Measurements from ENCODE around the gene GRIN3A. TPM values are rescaled to one million over a fixed set of nuclear protein-coding genes. Genes with fewer than 3 reads are reported as not detected.
A peak's percentile ranks its signal among the peaks of the same experiment; 100 is the strongest.

Gene GRIN3A
- total RNA-seq, 1 donor from 2014 or later, result 0.30 TPM

GRCh38 chr9:101567725-101568350, 170.6 kb downstream of the GRIN3A start:
- no peak for TF ChIP-seq CTCF (IDR thresholded peaks at IDR 0.05)
- Mint-ChIP-seq H3K27me3 (ENCODE audit: unreplicated experiment) (no peaks in the 10 kb centered on the region), H3K9me3 (ENCODE audit: unreplicated experiment) (no peaks in the 10 kb centered on the region), H3K4me1 (ENCODE audit: unreplicated experiment) (no peaks in the 10 kb centered on the region), H3K36me3 (ENCODE audit: unreplicated experiment) (peaks cover 29% of the 10 kb centered on the region), H3K4me3 (ENCODE audit: unreplicated experiment) (no peak overlapping the region), H3K27ac (ENCODE audit: unreplicated experiment) (no peak overlapping the region)
- no peak for DNase-seq (ENCODE audit: extremely low spot score, unreplicated experiment)

- TF ChIP-seq CTCF (IDR thresholded peaks at IDR 0.05), result peak; percentile 61
- H3K4me3 Mint-ChIP-seq (ENCODE audit: unreplicated experiment), result no peak overlapping the region
- H3K4me1 Mint-ChIP-seq (ENCODE audit: unreplicated experiment), result no peaks in the 10 kb centered on the region
- DNase-seq (ENCODE audit: extremely low spot score, unreplicated experiment), result no peak
- no peak overlapping the region for H3K27ac Mint-ChIP-seq (ENCODE audit: unreplicated experiment)
- H3K9me3 Mint-ChIP-seq (ENCODE audit: unreplicated experiment), result no peaks in the 10 kb centered on the region
- peaks cover 36% of the 10 kb centered on the region for H3K36me3 Mint-ChIP-seq (ENCODE audit: unreplicated experiment)
- no peaks in the 10 kb centered on the region for H3K27me3 Mint-ChIP-seq (ENCODE audit: unreplicated experiment)
Observed at GRCh38 chr9:101566904-101567724, 171.3 kb downstream of the GRIN3A start.

- H3K4me3 Mint-ChIP-seq (ENCODE audit: unreplicated experiment), result no peak overlapping the region
- peaks cover 7% of the 10 kb centered on the region for H3K9me3 Mint-ChIP-seq (ENCODE audit: unreplicated experiment)
- no peak for DNase-seq (ENCODE audit: extremely low spot score, unreplicated experiment)
- peaks cover 54% of the 10 kb centered on the region for H3K36me3 Mint-ChIP-seq (ENCODE audit: unreplicated experiment)
- no peaks in the 10 kb centered on the region for H3K27me3 Mint-ChIP-seq (ENCODE audit: unreplicated experiment)
- TF ChIP-seq CTCF (IDR thresholded peaks at IDR 0.05), result no peak
- H3K4me1 Mint-ChIP-seq (ENCODE audit: unreplicated experiment), result no peaks in the 10 kb centered on the region
- H3K27ac Mint-ChIP-seq (ENCODE audit: unreplicated experiment), result no peak overlapping the region
Observed at GRCh38 chr9:101564252-101564651, 174.2 kb downstream of the GRIN3A start.

- Mint-ChIP-seq H3K4me3 (ENCODE audit: unreplicated experiment) (no peak overlapping the region), H3K4me1 (ENCODE audit: unreplicated experiment) (no peaks in the 10 kb centered on the region), H3K9me3 (ENCODE audit: unreplicated experiment) (peaks cover 20% of the 10 kb centered on the region), H3K27ac (ENCODE audit: unreplicated experiment) (no peak overlapping the region), H3K27me3 (ENCODE audit: unreplicated experiment) (no peaks in the 10 kb centered on the region), H3K36me3 (ENCODE audit: unreplicated experiment) (peaks cover 64% of the 10 kb centered on the region)
- DNase-seq (ENCODE audit: extremely low spot score, unreplicated experiment), result no peak
- no peak for TF ChIP-seq CTCF (IDR thresholded peaks at IDR 0.05)
Observed at GRCh38 chr9:101562966-101563365, 175.5 kb downstream of the GRIN3A start.

- H3K4me3 Mint-ChIP-seq (ENCODE audit: unreplicated experiment), result no peak overlapping the region
- no peak for DNase-seq (ENCODE audit: extremely low spot score, unreplicated experiment)
- H3K27me3 Mint-ChIP-seq (ENCODE audit: unreplicated experiment), result no peaks in the 10 kb centered on the region
- H3K9me3 Mint-ChIP-seq (ENCODE audit: unreplicated experiment), result peaks cover 24% of the 10 kb centered on the region
- peaks cover 76% of the 10 kb centered on the region for H3K36me3 Mint-ChIP-seq (ENCODE audit: unreplicated experiment)
- no peak for TF ChIP-seq CTCF (IDR thresholded peaks at IDR 0.05)
- no peaks in the 10 kb centered on the region for H3K4me1 Mint-ChIP-seq (ENCODE audit: unreplicated experiment)
- H3K27ac Mint-ChIP-seq (ENCODE audit: unreplicated experiment), result no peak overlapping the region
Observed at GRCh38 chr9:101561740-101562139, 176.7 kb downstream of the GRIN3A start.
